ENCODE results near the gene DDIT4L.

The DDIT4L gene

GRCh38 chr4:100147684-100148083, 42.6 kb downstream of the DDIT4L start:
- TF ChIP-seq TAF1 (IDR thresholded peaks at IDR 0.05; ENCODE audit: borderline replicate concordance, insufficient read depth, low read length) (no peak), SIN3A (IDR thresholded peaks at IDR 0.05; ENCODE audit: borderline replicate concordance, insufficient read depth, low read length) (no peak), REST (IDR thresholded peaks at IDR 0.05; ENCODE audit: insufficient read depth in 1 of 2, low read depth in 2 of 2, low read length in 2 of 2) (no peak), FOXP2 (optimal IDR thresholded peaks at IDR 0.05; ENCODE audit: borderline replicate concordance, extremely low read depth, extremely low read length, insufficient read depth) (no peak), POLR2AphosphoS5 (IDR thresholded peaks at IDR 0.05; ENCODE audit: low read depth, low read length) (no peak)

GRCh38 chr4:100147198-100147597, 43.1 kb downstream of the DDIT4L start:
- TF ChIP-seq SIN3A (IDR thresholded peaks at IDR 0.05; ENCODE audit: borderline replicate concordance, insufficient read depth, low read length): no peak

- TF ChIP-seq REST (IDR thresholded peaks at IDR 0.05; ENCODE audit: insufficient read depth in 1 of 2, low read depth in 2 of 2, low read length in 2 of 2): no peak
- TF ChIP-seq POLR2AphosphoS5 (IDR thresholded peaks at IDR 0.05; ENCODE audit: low read depth, low read length): no peak
- TF ChIP-seq FOXP2 (optimal IDR thresholded peaks at IDR 0.05; ENCODE audit: borderline replicate concordance, extremely low read depth, extremely low read length, insufficient read depth): no peak
- TF ChIP-seq SIN3A (IDR thresholded peaks at IDR 0.05; ENCODE audit: borderline replicate concordance, insufficient read depth, low read length): no peak
- TF ChIP-seq TAF1 (IDR thresholded peaks at IDR 0.05; ENCODE audit: borderline replicate concordance, insufficient read depth, low read length): no peak
Measured at GRCh38 chr4:100146756-100147155, 43.5 kb downstream of the DDIT4L start.

Data from PFSK-1 (cell line).